GM12878 (cell line): Measurements from ENCODE around the gene VASP. TPM values are rescaled to one million over a fixed set of nuclear protein-coding genes. Genes with fewer than 3 reads are reported as not detected.

Experiments
- ATAC-seq: fragments of 200-7000 bp; cut with Tn5 transposase; 3 replicates; pipeline ENCODE4 v1.9.1; 2020; ENCODE audit warnings: mild to moderate bottlenecking, moderate library complexity
- BruUV-seq: library from RNA; stranded (reverse); fragments of 400-500 nt; replicated peaks from 2 replicates; lab custom pipeline; 2021; lab: Mats Ljungman, UMichigan
- CTCF ChIA-PET: fragments of 300-600 bp; sonication (Branson Sonifier 250); formaldehyde crosslinking; extraction: SDS; loops from one replicate; lab custom pipeline; 2021; ENCODE audit warnings: inconsistent platforms; lab: Yijun Ruan, JAX
- POLR2A ChIA-PET: fragments of 350-600 bp; formaldehyde crosslinking; extraction: SDS; loops from one replicate; lab custom pipeline; 2021; ENCODE audit warnings: inconsistent platforms; lab: Charles Lee
- RAD21 ChIA-PET: fragments of 300-600 bp; sonication (Branson Sonifier 250); formaldehyde crosslinking; loops from one replicate; lab custom pipeline; 2023; ENCODE audit warnings: antibody characterized with exemption; ENCODE audit not compliant: unreplicated experiment; lab: Charles Lee
- SMC1A ChIA-PET: fragments of 300-600 bp; sonication (Branson Sonifier 250); formaldehyde crosslinking; loops from one replicate; lab custom pipeline; 2023; ENCODE audit not compliant: unreplicated experiment, uncharacterized antibody; lab: Charles Lee
- DNase-seq: peaks from one replicate; pipeline ENCODE4 v3.0.0-alpha.2; 2011; ENCODE audit warnings: low read depth, low spot score
- FAIRE-seq: peaks from 3 replicates; lab custom pipeline; 2011; peaks lifted over from hg19 to GRCh38; lab: Jason Lieb, UNC
- H2AFZ ChIP-seq: 2 replicates; pipeline ENCODE4 v1.6.0; 2011; ENCODE audit warnings: low read depth, low read length, control low read depth; ENCODE audit not compliant: control insufficient read depth
- H3K27ac ChIP-seq: 2 replicates; pipeline ENCODE4 v1.5.1; 2011; ENCODE audit warnings: control low read depth; ENCODE audit not compliant: control insufficient read depth, insufficient read depth
- H3K27me3 ChIP-seq, 2 experiments: replicated peaks in 1 of 2; 2 replicates each; pipeline versions ENCODE4 v1.6.0 to v1.6.1; 2011; ENCODE audit warnings: low read length in 1 of 2; ENCODE audit not compliant: control insufficient read depth in 2 of 2, insufficient read depth in 2 of 2
- H3K36me3 ChIP-seq, 2 experiments: 2 replicates each; pipeline ENCODE4 v1.5.1; 2011; ENCODE audit warnings: low read length in 1 of 2; ENCODE audit not compliant: control insufficient read depth in 2 of 2, insufficient read depth in 2 of 2
- H3K4me1 ChIP-seq: 2 replicates; pipeline ENCODE4 v1.6.1; 2011; ENCODE audit warnings: mild to moderate bottlenecking, low read length, moderate library complexity, mixed read lengths; ENCODE audit not compliant: control insufficient read depth, insufficient read depth
- H3K4me2 ChIP-seq: 2 replicates; pipeline ENCODE4 v1.6.0; 2011; ENCODE audit warnings: control low read depth; ENCODE audit not compliant: control insufficient read depth, insufficient read depth
- H3K4me3 ChIP-seq: fragments of 200-600 bp; sonication (generic); 2 replicates; pipeline ENCODE4 v1.5.1; 2016
- H3K79me2 ChIP-seq: 2 replicates; pipeline ENCODE4 v1.6.0; 2011; ENCODE audit warnings: low read length; ENCODE audit not compliant: control insufficient read depth, insufficient read depth
- H3K9ac ChIP-seq: 2 replicates; pipeline ENCODE4 v1.8.0; 2011; ENCODE audit warnings: low read length, control low read depth, mixed read lengths; ENCODE audit not compliant: control insufficient read depth, insufficient read depth
- H3K9me3 ChIP-seq: replicated peaks from 3 replicates; pipeline ENCODE4 v1.5.1; 2011; ENCODE audit warnings: mild to moderate bottlenecking, low read length; ENCODE audit not compliant: control insufficient read depth, insufficient read depth
- H4K20me1 ChIP-seq: 2 replicates; pipeline ENCODE4 v1.6.0; 2011; ENCODE audit not compliant: control insufficient read depth, insufficient read depth
- ATF7 ChIP-seq: fragments of 450-650 bp; IDR thresholded peaks from 2 replicates; pipeline ENCODE4 v1.6.1; 2016; ENCODE audit warnings: low read depth, mild to moderate bottlenecking
- BMI1 ChIP-seq: fragments of 450-650 bp; IDR thresholded peaks from 2 replicates; pipeline ENCODE4 v1.6.1; 2016; ENCODE audit warnings: mild to moderate bottlenecking, moderate library complexity, borderline replicate concordance
- HSF1 ChIP-seq: fragments of 150-350 bp; IDR thresholded peaks from 2 replicates; pipeline ENCODE4 v1.6.1; 2014; ENCODE audit warnings: mild to moderate bottlenecking, low read depth, low read length
- MLLT1 ChIP-seq: fragments of 450-650 bp; IDR thresholded peaks from 2 replicates; pipeline ENCODE4 v1.6.1; 2016; ENCODE audit warnings: mild to moderate bottlenecking
- ZNF217 ChIP-seq: fragments of 450-650 bp; IDR thresholded peaks from 2 replicates; pipeline ENCODE4 v1.6.1; 2017; ENCODE audit warnings: antibody characterized with exemption, mild to moderate bottlenecking
- WGBS: methylation state at CpG from one replicate; pipeline ENCODE4 v1.1.6; 2016; ENCODE audit warnings: low lambda C conversion rate; ENCODE audit not compliant: insufficient replicate concordance, insufficient coverage; ENCODE audit errors: missing lambda C conversion rate; 5-methylcytosine and 5-hydroxymethylcytosine counted together
- in situ Hi-C: fragments of 300-500 bp; cut with MboI; formaldehyde crosslinking; loops from 9 replicates; pipeline ENCODE4 v1.14.3; 2018; ENCODE audit warnings: mixed read lengths
- intact Hi-C: fragments of 100-400 bp; cut with micrococcal nuclease; formaldehyde crosslinking; loops from one replicate; pipeline ENCODE4 v1.14.2; 2022; ENCODE audit not compliant: unreplicated experiment
- polyA plus RNA-seq, 11 experiments: library from polyadenylated mRNA; depleted of rRNA in 4 of 11; unstranded in 6 of 11; stranded (reverse) in 5 of 11; fragments of >200 nt; fragmentation: Nextera tagmentation in 4 of 11; fragmentation: Illumina TruSeq in 1 of 11; extraction: Ambion mirVana in 4 of 11; extraction: Trizol in 1 of 11; gene quantifications; 1 replicate in 1 of 11; 2 replicates in 10 of 11; pipeline versions ENCODE4 v1.2.1 to v1.2.3, GENCODE V29; 2011 to 2016; ENCODE audit warnings: inconsistent platforms in 2 of 11, missing spikeins in 2 of 11, low read depth in 1 of 11
- total RNA-seq, 4 experiments: library from RNA; depleted of rRNA in 3 of 4; stranded (reverse); fragments of >200 nt in 3 of 4; fragmentation: Illumina TruSeq in 1 of 4; extraction: Trizol in 1 of 4; gene quantifications; 2 replicates each; pipeline versions ENCODE4 v1.2.1 to v1.2.3, GENCODE V29; 2013 to 2021

The VASP gene
- total and polyA plus RNA-seq, 10 of the 15 experiments (the other 5 are each of a cell fraction or from before 2014, with no cell fraction given), result 19.5 to 298 (median 84.8) TPM

GRCh38 chr19:45523642-45524256 lies 16.5 kb downstream of the VASP start (continued):
- TF ChIP-seq HSF1, result no peak
- TF ChIP-seq ATF7, result peak; percentile 14; the same call in 1 of the 2 replicates

GRCh38 chr19:45524575-45525129 lies 17.4 kb downstream of the VASP start:
- no peak for TF ChIP-seq BMI1
- peak; percentile 68 for TF ChIP-seq MLLT1
- TF ChIP-seq ZNF217, result no peak
- TF ChIP-seq, all 136 proteins: peak for 1
- intact Hi-C loops (loop anchor here (5.0 kb wide), 1 partner anchor 38 kb away; no protein-coding TSS in a partner anchor), in situ Hi-C loops (loop anchor here (10.0 kb wide), 1 partner anchor 120 kb away; no protein-coding TSS in a partner anchor)
- 95% methylated on average over 15 of the region's 15 CpGs for WGBS
- H3K4me3 ChIP-seq, result no peak overlapping the region
- no peaks in the 10 kb centered on the region for H3K27me3 ChIP-seq
- CTCF ChIA-PET, result interaction anchor here (0.8 to 3.0 kb wide), 4 partner anchors 33 to 119 kb away, joined by 4 to 11 read pairs (median 5); no protein-coding TSS in a partner anchor
- BruUV-seq, result no TSS peak
- ATAC-seq (no peak), FAIRE-seq (no peak), DNase-seq (no peak)
- H3K79me2 ChIP-seq, result no peaks in the 10 kb centered on the region
- H3K36me3 ChIP-seq, result peaks cover 34 to 39% of the 10 kb centered on the region in 2 experiments
- H2AFZ ChIP-seq, result no peak overlapping the region
- RAD21 ChIA-PET, result interaction anchor here (0.9 kb wide), 1 partner anchor 46 kb away, joined by 3 read pairs; no protein-coding TSS in a partner anchor
- H4K20me1 ChIP-seq, result peaks cover 5% of the 10 kb centered on the region
- no peak overlapping the region for H3K9ac ChIP-seq
- peaks cover 10% of the 10 kb centered on the region; the same call in 1 of the 2 replicates for H3K4me1 ChIP-seq
- no peaks in the 10 kb centered on the region for H3K9me3 ChIP-seq
- POLR2A ChIA-PET, result interaction anchor here (0.6 kb wide), 1 partner anchor 114 kb away, joined by 3 read pairs; the partner anchor contains the start of gene EML2
- H3K27ac ChIP-seq, result no peak overlapping the region
- SMC1A ChIA-PET, result interaction anchor here (0.9 to 1.1 kb wide), 2 partner anchors 12 to 33 kb away, joined by 3 read pairs; no protein-coding TSS in a partner anchor
- H3K4me2 ChIP-seq, result no peak overlapping the region
